Effector memory CD8-positive, alpha-beta T cell (primary cell): ENCODE measurements around the gene AAR2.

ENCODE experiments used
- ATAC-seq: fragments of 150-1000 bp; cut with Tn5 transposase; replicated peaks from 2 replicates; pipeline ENCODE4 v1.10.0; 2021; ENCODE audit warnings: mild to moderate bottlenecking, moderate library complexity
- DNase-seq, 3 experiments: peaks; one replicate each; pipeline ENCODE4 v3.0.0; 2021
- H3K27ac Mint-ChIP-seq, 2 donors: one replicate each; pipeline ENCODE4 v1.8.0; 2022; ENCODE audit warnings: mild to moderate bottlenecking in 2 of 2, mixed read lengths in 2 of 2, moderate library complexity in 2 of 2
- H3K27me3 Mint-ChIP-seq, 2 donors: one replicate each; pipeline ENCODE4 v1.8.0; 2022; ENCODE audit warnings: mixed read lengths in 2 of 2
- H3K36me3 Mint-ChIP-seq: one replicate; pipeline ENCODE4 v1.8.0; 2022; ENCODE audit warnings: mild to moderate bottlenecking, moderate library complexity, mixed read lengths; ENCODE audit not compliant: insufficient read depth
- H3K4me1 Mint-ChIP-seq, 2 donors: one replicate each; pipeline ENCODE4 v1.8.0; 2022; ENCODE audit warnings: low read depth in 2 of 2, mixed read lengths in 2 of 2
- H3K4me3 Mint-ChIP-seq, 2 donors: one replicate each; pipeline ENCODE4 v1.8.0; 2022; ENCODE audit warnings: mild to moderate bottlenecking in 2 of 2, mixed read lengths in 2 of 2, moderate library complexity in 2 of 2
- H3K9me3 Mint-ChIP-seq, 2 donors: one replicate each; pipeline ENCODE4 v1.8.0; 2022; ENCODE audit warnings: mixed read lengths in 2 of 2

Gene AAR2

GRCh38 chr20:36231331-36231730, 4.9 kb upstream of the AAR2 start:
- no peak overlapping the region for H3K4me3 Mint-ChIP-seq

DNA sequence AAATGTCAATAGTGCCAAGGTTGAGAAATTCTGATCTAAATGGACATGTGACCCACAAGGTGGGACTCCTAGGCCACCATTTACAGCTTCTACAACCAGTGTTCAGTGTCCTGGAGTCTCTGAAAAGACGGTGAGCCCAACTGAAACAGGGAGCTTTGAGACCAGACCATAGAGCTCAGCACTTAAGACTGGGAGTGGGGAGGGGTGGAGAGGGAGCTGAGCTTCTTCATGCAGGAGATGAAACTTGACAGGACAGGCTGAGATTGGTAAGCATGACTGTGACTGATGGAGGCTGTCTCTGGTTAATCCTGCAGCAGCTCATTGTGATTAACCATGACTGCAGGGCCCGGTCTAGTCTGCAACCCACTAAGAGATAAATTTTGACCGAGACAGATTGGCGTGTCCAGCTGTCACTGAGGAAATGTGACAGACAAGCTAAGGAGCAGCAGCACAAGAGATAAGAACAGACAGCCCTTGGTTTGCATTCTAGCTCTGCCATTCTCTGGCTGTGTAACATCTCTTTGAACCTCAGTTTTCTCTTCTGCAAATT, 1.4 kb upstream of the AAR2 start:
- no peak for ATAC-seq
- no peak overlapping the region for H3K4me3 Mint-ChIP-seq
- H3K4me1 Mint-ChIP-seq, result peaks cover 22 to 30% of the 10 kb centered on the region in 2 donors
- peaks cover 3% of the 10 kb centered on the region for H3K36me3 Mint-ChIP-seq
- H3K9me3 Mint-ChIP-seq, result no peaks in the 10 kb centered on the region
- peak overlapping the region in 1 of 2 donors; percentile 27 for H3K27ac Mint-ChIP-seq
- DNase-seq, result no peak
- H3K27me3 Mint-ChIP-seq, result peaks cover 0 to 13% of the 10 kb centered on the region in 2 donors

More at GRCh38 chr20:36231331-36231730, 4.9 kb upstream of the AAR2 start:
- ATAC-seq, result no peak
- Mint-ChIP-seq H3K27ac (no peak overlapping the region), H3K9me3 (no peaks in the 10 kb centered on the region), H3K36me3 (no peaks in the 10 kb centered on the region), H3K4me1 (peaks cover 5 to 7% of the 10 kb centered on the region in 2 donors), H3K27me3 (peaks cover 0 to 19% of the 10 kb centered on the region in 2 donors)
- DNase-seq, result no peak

DNA sequence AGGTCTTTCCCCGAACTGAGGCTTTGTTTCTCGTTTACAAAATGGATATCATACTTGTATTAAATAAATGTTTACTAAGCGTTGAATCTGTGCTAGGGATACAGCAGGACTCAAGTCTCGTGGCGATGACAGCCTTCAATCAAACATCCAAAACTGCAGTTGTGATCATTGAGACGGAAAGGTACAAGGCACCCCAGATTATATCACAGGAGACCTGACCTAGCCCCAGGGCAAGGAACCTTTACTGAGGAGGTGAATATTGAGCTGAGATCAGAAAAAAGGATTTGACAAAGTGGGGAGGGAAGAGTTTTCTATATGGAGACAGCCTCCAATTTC, 476 bp downstream of the AAR2 start:
- ATAC-seq, result peak; percentile 22
- peaks cover 22% of the 10 kb centered on the region for H3K36me3 Mint-ChIP-seq
- no peaks in the 10 kb centered on the region for H3K27me3 Mint-ChIP-seq
- peak overlapping the region; percentile 87 to 97 for H3K27ac Mint-ChIP-seq
- peak overlapping the region; percentile 92 to 94 for H3K4me3 Mint-ChIP-seq
- no peaks in the 10 kb centered on the region for H3K9me3 Mint-ChIP-seq
- peaks cover 26 to 31% of the 10 kb centered on the region in 2 donors for H3K4me1 Mint-ChIP-seq
- DNase-seq, result no peak

DNA sequence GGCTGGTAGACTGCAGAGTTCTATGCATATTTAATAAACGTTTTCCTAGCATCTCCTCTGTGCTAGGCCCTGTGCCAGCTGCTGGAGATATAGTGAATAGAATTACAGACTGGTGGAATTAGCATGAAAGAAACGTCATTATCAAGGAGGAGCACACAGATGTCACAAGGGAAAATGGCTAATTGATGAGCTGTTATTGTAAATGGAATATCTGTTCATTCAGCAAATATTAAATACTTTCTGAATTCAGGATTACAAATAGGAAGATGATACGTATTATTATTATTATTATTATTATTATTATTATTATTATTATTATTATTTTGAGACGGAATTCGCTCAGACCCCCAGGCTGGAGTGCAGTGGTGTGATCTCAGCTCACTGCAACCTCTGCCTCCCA, 1.2 kb downstream of the AAR2 start:
- no peaks in the 10 kb centered on the region for H3K9me3 Mint-ChIP-seq
- ATAC-seq, result no peak
- H3K27me3 Mint-ChIP-seq, result no peaks in the 10 kb centered on the region
- H3K36me3 Mint-ChIP-seq, result peaks cover 28% of the 10 kb centered on the region
- peak overlapping the region; percentile 92 to 94 for H3K4me3 Mint-ChIP-seq
- H3K27ac Mint-ChIP-seq, result peak overlapping the region; percentile 87 to 97
- no peak for DNase-seq
- H3K4me1 Mint-ChIP-seq, result peaks cover 26 to 31% of the 10 kb centered on the region in 2 donors

GRCh38 chr20:36238153-36238552, 1.9 kb downstream of the AAR2 start:
- Mint-ChIP-seq H3K36me3 (peaks cover 35% of the 10 kb centered on the region), H3K27me3 (no peaks in the 10 kb centered on the region), H3K9me3 (no peaks in the 10 kb centered on the region), H3K4me1 (peaks cover 26 to 31% of the 10 kb centered on the region in 2 donors), H3K27ac (no peak overlapping the region), H3K4me3 (peak overlapping the region in 1 of 2 donors; percentile 94)
- DNase-seq, result no peak
- ATAC-seq, result no peak

- Mint-ChIP-seq H3K4me3 (peak overlapping the region; percentile 21 to 94), H3K27ac (peak overlapping the region in 1 of 2 donors; percentile 35), H3K4me1 (peaks cover 26 to 31% of the 10 kb centered on the region in 2 donors), H3K36me3 (peaks cover 41% of the 10 kb centered on the region), H3K27me3 (no peaks in the 10 kb centered on the region), H3K9me3 (no peaks in the 10 kb centered on the region)
- no peak for ATAC-seq
- DNase-seq, result no peak
Measured at GRCh38 chr20:36238760-36239159, 2.5 kb downstream of the AAR2 start.

DNA sequence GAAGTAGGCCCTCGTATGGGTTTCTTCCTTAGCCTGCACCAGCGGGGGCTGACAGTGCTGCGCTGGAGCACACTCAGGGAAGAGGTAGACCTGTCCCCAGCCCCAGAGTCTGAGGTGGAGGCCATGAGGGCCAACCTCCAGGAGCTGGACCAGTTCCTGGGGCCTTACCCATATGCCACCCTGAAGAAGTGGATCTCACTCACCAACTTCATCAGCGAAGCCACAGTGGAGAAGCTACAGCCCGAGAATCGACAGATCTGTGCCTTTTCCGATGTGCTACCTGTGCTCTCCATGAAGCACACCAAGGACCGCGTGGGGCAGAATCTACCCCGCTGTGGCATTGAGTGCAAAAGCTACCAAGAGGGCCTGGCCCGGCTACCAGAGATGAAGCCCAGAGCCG, 3.8 kb downstream of the AAR2 start:
- no peaks in the 10 kb centered on the region for H3K27me3 Mint-ChIP-seq
- H3K36me3 Mint-ChIP-seq, result peaks cover 51% of the 10 kb centered on the region
- H3K27ac Mint-ChIP-seq, result no peak overlapping the region
- ATAC-seq, result no peak
- DNase-seq, result no peak
- peaks cover 28 to 34% of the 10 kb centered on the region in 2 donors for H3K4me1 Mint-ChIP-seq
- H3K9me3 Mint-ChIP-seq, result no peaks in the 10 kb centered on the region
- no peak overlapping the region for H3K4me3 Mint-ChIP-seq

- no peaks in the 10 kb centered on the region for H3K9me3 Mint-ChIP-seq
- H3K4me1 Mint-ChIP-seq, result peaks cover 23 to 25% of the 10 kb centered on the region in 2 donors
- DNase-seq (no peak), ATAC-seq (no peak)
- no peak overlapping the region for H3K27ac Mint-ChIP-seq
- no peak overlapping the region for H3K4me3 Mint-ChIP-seq
- H3K27me3 Mint-ChIP-seq, result no peaks in the 10 kb centered on the region
- H3K36me3 Mint-ChIP-seq, result peaks cover 64% of the 10 kb centered on the region
Measured at GRCh38 chr20:36241678-36242077, 5.4 kb downstream of the AAR2 start.

DNA sequence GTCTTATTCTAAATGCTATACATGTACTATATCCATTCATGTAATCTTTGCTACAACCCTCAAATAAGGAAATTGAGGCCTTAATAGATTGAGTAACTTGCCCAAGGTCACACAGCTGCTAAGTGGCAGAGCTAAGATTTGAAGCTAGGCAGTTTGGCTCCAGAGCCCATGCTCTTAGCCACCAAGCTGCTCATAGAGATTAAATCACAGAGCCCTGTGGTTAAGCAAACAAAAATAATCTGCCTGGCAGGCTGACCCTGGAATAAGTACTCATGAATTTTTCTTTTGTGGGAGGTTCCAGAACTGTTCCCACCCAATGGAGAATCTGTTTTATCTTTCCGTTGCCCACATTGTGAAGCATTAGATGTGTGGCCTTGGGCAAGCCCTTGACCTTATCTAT, 7.4 kb downstream of the AAR2 start:
- no peak overlapping the region for H3K4me3 Mint-ChIP-seq
- peaks cover 20 to 30% of the 10 kb centered on the region in 2 donors for H3K4me1 Mint-ChIP-seq
- no peaks in the 10 kb centered on the region for H3K27me3 Mint-ChIP-seq
- DNase-seq (no peak), ATAC-seq (no peak)
- H3K27ac Mint-ChIP-seq, result no peak overlapping the region
- peaks cover 82% of the 10 kb centered on the region for H3K36me3 Mint-ChIP-seq
- H3K9me3 Mint-ChIP-seq, result no peaks in the 10 kb centered on the region

GRCh38 chr20:36246401-36246800, 10.1 kb downstream of the AAR2 start:
- ATAC-seq, result no peak
- Mint-ChIP-seq H3K27me3 (no peaks in the 10 kb centered on the region), H3K4me3 (no peak overlapping the region), H3K36me3 (peaks cover 85% of the 10 kb centered on the region), H3K4me1 (peaks cover 9 to 31% of the 10 kb centered on the region in 2 donors), H3K27ac (no peak overlapping the region), H3K9me3 (no peaks in the 10 kb centered on the region)
- no peak for DNase-seq

DNA sequence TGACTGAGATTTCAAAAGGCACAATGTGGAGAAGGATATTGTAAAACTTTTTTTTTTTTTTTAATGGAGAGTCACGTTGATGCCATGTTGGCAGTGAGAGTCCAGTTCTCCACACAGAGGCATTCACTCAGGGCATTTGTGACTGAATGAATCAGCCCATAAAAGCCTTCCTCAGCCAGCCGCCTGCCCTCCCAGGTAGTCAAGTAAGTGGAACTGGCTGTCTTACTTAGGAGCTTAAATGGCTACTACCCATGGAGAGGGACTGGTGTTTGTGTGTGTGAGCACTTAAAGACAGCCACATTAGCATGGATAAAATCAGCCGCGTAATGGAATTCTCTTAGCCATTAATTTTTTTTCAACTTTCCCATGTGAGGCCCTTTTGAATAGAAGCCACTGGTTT, 12.6 kb downstream of the AAR2 start:
- DNase-seq (no peak), ATAC-seq (no peak)
- Mint-ChIP-seq H3K27me3 (no peaks in the 10 kb centered on the region), H3K4me1 (peaks cover 16 to 41% of the 10 kb centered on the region in 2 donors), H3K36me3 (peaks cover 67% of the 10 kb centered on the region), H3K9me3 (no peaks in the 10 kb centered on the region), H3K4me3 (no peak overlapping the region), H3K27ac (no peak overlapping the region)

DNA sequence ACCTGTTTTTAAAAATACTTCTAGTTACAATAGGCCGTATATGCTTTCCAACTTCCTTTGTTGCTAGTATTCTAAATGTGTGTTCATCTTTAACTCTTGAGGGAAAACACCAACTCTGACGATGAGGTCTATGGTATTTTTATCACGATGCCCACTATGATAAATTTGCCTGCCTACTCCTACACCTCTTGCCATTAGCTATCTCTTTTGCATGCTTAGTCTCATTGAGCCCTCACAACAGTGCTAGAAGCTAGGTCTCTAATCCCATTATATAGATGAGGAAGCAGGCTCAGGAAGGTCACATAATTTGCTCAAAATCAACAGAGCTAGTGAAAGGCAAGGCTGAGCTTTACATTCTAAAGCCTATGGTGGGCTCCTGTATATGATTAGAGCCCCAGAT, 13.2 kb downstream of the AAR2 start:
- Mint-ChIP-seq H3K4me3 (no peak overlapping the region), H3K27me3 (no peaks in the 10 kb centered on the region), H3K9me3 (no peaks in the 10 kb centered on the region), H3K36me3 (peaks cover 63% of the 10 kb centered on the region), H3K4me1 (peaks cover 14 to 45% of the 10 kb centered on the region in 2 donors), H3K27ac (no peak overlapping the region)
- ATAC-seq (no peak), DNase-seq (no peak)

GRCh38 chr20:36251426-36251825, 15.1 kb downstream of the AAR2 start:
- Mint-ChIP-seq H3K4me3 (no peak overlapping the region), H3K36me3 (peaks cover 55% of the 10 kb centered on the region), H3K27ac (peak overlapping the region in 1 of 2 donors; percentile 60), H3K4me1 (peaks cover 14 to 40% of the 10 kb centered on the region in 2 donors), H3K27me3 (no peaks in the 10 kb centered on the region), H3K9me3 (no peaks in the 10 kb centered on the region)
- DNase-seq (no peak), ATAC-seq (no peak)

DNA sequence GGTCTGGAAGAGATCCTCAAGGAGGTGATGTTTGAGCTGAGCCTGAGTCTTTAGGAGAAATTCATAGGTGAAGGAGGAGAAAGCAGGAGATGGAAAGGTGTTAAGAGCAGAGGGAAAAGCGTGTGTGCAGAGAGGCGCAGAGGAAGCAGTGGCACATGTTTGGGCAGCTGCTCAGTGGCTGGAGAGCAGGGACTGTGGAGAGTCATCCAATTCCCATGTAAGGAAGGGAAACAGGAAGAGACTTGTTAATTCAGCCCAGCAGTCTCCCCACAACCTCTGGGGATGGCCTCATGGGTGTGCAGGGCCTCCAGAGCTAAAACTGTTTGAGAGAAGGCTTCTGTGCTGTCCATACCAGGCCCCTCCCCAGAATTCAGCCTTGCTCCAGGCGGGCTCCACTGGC, 16.2 kb downstream of the AAR2 start:
- H3K4me3 Mint-ChIP-seq, result no peak overlapping the region
- no peaks in the 10 kb centered on the region for H3K9me3 Mint-ChIP-seq
- peak overlapping the region in 1 of 2 donors; percentile 2 for H3K27ac Mint-ChIP-seq
- ATAC-seq, result no peak
- no peak for DNase-seq
- H3K4me1 Mint-ChIP-seq, result peaks cover 9 to 34% of the 10 kb centered on the region in 2 donors
- H3K27me3 Mint-ChIP-seq, result no peaks in the 10 kb centered on the region
- peaks cover 58% of the 10 kb centered on the region for H3K36me3 Mint-ChIP-seq
